ENCODE data around the gene CAMTA1. TPM values are rescaled to one million over a fixed set of nuclear protein-coding genes. Genes with fewer than 3 reads are reported as not detected.

Gene CAMTA1
- total and polyA plus RNA-seq, 9 of the 15 experiments (the other 6 are each of a cell fraction or from before 2014, with no cell fraction given): 43.9 to 161 (median 65.9) TPM

DNA sequence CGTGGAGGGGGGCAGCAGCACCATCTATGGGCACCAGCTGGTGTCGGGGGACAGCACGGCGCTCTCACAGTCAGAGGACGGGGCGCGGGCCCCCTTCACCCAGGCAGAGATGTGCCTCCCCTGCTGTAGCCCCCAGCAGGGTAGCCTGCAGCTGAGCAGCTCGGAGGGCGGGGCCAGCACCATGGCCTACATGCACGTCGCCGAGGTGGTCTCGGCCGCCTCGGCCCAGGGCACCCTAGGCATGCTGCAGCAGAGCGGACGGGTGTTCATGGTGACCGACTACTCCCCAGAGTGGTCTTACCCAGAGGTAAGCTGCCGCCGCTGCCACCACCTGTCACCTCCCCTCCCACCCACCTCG, 879.6 kb downstream of the CAMTA1 start (continued):
- TF ChIP-seq, protein P1, sequence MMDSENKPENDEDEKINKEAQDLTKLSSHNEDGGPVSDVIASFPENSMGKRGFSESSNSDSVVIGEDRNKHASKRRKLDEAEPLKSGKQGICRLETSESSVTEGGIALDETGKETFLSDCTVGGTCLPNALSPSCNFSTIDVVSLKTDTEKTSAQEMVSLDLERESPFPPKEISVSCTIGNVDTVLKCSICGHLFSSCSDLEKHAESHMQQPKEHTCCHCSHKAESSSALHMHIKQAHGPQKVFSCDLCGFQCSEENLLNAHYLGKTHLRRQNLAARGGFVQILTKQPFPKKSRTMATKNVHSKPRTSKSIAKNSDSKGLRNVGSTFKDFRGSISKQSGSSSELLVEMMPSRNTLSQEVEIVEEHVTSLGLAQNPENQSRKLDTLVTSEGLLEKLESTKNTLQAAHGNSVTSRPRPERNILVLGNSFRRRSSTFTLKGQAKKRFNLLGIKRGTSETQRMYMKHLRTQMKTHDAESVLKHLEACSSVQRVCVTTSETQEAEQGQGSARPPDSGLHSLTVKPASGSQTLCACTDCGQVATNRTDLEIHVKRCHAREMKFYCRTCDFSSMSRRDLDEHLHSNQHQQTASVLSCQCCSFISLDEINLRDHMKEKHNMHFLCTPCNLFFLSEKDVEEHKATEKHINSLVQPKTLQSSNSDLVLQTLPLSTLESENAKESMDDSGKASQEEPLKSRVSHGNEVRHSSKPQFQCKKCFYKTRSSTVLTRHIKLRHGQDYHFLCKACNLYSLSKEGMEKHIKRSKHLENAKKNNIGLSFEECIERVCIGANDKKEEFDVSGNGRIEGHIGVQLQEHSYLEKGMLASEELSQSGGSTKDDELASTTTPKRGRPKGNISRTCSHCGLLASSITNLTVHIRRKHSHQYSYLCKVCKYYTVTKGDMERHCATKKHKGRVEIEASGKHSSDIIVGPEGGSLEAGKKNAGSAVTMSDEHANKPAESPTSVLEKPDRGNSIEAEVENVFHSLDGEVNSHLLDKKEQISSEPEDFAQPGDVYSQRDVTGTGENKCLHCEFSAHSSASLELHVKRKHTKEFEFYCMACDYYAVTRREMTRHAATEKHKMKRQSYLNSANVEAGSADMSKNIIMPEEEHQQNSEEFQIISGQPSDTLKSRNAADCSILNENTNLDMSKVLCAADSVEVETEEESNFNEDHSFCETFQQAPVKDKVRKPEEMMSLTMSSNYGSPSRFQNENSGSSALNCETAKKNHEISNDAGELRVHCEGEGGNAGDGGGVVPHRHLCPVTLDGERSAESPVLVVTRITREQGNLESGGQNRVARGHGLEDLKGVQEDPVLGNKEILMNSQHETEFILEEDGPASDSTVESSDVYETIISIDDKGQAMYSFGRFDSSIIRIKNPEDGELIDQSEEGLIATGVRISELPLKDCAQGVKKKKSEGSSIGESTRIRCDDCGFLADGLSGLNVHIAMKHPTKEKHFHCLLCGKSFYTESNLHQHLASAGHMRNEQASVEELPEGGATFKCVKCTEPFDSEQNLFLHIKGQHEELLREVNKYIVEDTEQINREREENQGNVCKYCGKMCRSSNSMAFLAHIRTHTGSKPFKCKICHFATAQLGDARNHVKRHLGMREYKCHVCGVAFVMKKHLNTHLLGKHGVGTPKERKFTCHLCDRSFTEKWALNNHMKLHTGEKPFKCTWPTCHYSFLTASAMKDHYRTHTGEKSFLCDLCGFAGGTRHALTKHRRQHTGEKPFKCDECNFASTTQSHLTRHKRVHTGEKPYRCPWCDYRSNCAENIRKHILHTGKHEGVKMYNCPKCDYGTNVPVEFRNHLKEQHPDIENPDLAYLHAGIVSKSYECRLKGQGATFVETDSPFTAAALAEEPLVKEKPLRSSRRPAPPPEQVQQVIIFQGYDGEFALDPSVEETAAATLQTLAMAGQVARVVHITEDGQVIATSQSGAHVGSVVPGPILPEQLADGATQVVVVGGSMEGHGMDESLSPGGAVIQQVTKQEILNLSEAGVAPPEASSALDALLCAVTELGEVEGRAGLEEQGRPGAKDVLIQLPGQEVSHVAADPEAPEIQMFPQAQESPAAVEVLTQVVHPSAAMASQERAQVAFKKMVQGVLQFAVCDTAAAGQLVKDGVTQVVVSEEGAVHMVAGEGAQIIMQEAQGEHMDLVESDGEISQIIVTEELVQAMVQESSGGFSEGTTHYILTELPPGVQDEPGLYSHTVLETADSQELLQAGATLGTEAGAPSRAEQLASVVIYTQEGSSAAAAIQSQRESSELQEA (IDR thresholded peaks at IDR 0.05; ENCODE audit: low read depth): no peak
- TF ChIP-seq RUNX1 (IDR thresholded peaks at IDR 0.05; ENCODE audit: low read depth) (no peak), PRPF4 (IDR thresholded peaks at IDR 0.05; ENCODE audit: insufficient read depth, low read depth, low read length, poor library complexity, severe bottlenecking) (no peak)
